HG02973 (cell line): ENCODE data around the gene MTERF1.
A peak's percentile ranks its signal among the peaks of the same experiment; 100 is the strongest.
"Not testable (repeated sequence)": the region's sequence is repeated elsewhere in the genome, so short reads cannot be mapped to it uniquely, and the experiment has no call there.

Experiments
- ATAC-seq: cut with Tn5 transposase; IDR thresholded peaks from one replicate; pipeline ENCODE4 v1.9.1; 2021; ENCODE audit warnings: moderate library complexity; ENCODE audit not compliant: unreplicated experiment

The MTERF1 gene

DNA sequence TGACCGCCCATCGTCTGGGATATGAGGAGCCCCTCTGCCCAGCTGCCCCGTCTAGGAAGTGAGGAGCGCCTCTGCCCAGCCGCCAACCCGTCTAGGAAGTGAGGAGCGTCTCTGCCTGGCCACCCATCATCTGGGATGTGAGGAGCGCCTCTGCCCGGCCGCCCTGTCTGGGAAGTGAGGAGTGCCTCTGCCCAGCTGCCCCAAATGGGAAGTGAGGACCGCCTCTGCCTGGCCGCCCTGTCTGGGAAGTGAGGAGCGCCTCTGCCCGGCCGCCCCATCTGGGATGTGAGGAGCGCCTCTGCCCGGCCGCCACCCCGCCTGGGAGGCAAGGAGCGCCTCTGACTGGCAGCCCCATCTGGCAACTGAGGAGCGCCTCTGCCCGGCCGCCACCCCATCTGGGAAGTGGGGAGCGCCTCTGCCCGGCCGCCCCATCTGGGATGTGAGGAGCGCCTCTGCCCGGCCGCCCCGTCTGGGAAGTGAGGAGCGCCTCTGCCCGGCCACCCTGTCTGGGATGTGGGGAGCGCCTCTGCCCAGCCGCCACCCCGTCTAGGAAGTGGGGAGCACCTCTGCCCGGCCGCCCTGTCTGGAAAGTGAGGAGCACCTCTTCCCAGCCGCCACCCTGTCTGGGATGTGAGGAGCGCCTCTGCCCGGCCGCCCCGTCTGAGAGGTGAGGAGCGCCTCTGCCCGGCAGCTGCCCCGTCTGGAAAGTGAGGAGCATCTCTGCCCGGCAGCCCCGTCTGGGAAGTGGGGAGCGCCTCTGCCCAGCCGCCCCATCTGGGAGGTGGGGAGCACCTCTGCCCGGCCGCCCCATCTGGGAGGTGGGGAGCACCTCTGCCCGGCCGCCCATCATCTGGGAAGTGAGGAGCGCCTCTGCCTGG, 7.1 kb upstream of the MTERF1 start:
- not testable (repeated sequence) for ATAC-seq

DNA sequence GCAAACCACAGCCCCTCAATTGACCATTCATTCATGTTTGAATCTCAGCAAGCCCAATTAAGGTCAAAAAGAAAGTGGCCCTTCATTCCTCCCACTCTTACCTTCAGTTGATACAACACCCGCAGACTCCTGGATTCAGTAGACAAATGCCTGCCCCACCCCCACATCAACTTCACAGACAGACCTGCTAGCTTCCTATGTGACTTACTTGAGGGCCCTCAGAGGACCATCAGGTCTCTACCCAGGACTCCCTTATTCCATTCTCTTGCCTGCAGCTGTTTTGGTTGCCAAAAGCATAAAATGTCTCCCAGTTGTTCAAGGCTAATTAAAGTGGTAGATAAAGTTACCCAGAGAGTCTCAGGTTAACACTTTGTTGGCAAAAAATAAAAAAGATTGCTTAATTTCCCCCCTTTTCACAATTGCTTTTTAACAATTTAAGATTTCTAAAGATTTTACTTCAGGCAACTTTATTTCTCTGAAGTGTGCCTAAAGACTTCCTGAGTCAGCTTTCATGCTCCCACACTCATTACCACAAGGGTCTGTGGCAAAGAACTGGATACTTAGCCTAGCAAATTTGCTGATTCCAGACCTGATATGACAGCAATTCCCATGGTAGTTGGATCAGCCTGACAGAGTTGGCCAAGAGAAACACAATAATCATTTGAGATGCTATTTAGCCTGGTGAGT, 3.3 kb upstream of the MTERF1 start:
- no peak for ATAC-seq

DNA sequence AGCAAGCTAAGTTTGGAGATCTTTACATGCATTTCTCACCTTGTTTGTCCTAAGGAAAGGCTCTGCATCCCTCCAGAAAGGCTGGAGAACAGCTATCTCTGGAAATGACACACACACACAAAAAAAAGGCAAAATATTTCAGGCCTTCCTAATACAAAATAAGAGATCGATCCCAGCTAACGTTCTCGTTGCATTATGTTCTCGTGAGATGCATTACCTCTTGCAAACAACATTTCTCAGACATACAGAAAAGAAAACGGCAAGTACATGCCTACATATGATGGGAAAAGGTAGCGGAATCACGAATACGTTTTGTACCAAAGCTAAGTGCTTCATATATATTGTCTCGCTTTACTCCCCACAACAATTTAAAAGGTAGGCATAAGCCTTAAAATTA, 488 bp downstream of the MTERF1 start:
- peak; percentile 10 for ATAC-seq

DNA sequence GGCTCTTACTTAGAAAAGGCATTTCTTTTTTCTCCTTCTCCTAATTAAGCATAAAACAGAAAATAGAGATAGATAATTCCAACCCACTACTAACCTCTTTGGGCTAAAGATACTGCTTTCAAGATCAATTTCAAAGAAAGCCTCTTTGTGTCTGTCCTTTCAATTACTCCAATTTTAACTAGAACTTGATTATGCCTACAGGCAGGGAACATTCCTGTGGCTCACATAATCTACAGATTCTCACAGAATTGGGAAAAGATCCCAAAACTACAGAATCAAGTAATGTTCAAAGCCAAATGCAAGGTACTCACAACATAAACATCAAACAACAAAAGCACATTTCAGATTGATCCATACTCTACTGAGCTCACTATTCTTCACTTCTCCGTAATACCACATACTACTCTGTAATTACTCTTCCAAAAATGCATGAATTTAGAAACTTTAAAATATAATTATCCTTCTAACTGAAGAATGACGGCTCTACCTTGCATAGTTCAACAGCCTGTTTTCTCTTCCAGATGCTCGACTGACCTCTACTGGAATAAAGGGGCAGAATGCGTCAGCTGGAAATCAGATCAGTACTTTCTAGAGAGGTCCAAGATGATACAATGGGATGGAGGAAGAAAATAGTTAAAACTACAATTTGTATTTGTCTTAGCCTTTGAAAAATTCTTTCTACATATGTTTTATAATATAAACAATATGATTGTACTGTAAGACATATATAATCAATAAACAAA, 3.9 kb downstream of the MTERF1 start:
- no peak for ATAC-seq

DNA sequence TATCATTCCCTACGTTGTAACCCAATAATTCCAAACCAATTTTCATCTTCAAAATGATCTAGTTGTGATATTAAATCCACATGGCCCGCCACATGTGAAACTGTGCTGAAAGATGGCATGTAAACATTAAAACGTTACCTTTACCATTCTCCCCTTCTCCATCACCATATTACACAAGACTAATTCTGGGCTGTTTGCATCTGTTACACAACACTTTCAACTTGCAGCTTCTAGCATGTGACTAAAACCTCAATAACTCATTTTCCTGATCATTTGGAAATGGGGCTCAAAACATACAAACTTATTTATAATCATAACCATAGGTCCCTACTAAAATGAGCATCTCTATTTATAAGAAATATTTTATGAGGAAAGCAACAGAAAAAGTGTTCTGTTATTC, 4.7 kb downstream of the MTERF1 start:
- no peak for ATAC-seq

DNA sequence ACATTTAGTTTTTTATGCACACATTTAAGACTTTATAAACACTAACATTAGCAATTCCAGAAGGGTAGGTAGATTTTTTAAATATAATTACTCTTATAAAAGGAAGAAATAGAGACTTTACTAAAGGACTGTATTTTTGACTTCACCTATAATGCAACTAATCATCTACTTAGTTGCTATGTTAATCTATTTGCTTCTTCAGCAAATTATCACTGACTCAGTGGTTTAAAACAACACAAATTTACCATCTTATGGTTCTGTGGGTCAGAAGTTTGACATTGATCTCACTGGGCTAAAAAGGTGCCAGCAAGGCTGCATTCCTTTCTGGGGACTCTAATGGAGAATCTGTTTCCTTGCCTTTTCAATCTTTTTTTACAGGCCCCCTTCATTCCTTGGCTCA, 7.6 kb downstream of the MTERF1 start:
- ATAC-seq, result no peak

DNA sequence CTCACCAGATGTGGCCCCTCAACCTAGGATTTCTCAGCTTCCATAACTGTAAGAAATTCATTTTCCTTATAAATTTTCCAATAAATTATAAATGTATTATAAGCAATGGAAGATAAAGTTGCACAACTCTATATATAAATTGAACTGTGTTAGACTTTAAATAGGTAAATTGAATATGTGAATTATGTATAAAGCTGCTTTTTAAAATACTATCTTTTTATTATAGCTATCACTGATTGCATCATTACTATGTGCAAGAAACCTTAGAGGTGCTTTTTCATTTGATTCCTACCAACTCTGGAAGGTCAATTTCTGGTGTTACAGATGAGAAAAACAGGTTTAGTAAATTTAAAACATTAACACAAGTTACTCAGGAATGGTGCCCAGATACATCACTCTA, 8.4 kb downstream of the MTERF1 start:
- no peak for ATAC-seq

DNA sequence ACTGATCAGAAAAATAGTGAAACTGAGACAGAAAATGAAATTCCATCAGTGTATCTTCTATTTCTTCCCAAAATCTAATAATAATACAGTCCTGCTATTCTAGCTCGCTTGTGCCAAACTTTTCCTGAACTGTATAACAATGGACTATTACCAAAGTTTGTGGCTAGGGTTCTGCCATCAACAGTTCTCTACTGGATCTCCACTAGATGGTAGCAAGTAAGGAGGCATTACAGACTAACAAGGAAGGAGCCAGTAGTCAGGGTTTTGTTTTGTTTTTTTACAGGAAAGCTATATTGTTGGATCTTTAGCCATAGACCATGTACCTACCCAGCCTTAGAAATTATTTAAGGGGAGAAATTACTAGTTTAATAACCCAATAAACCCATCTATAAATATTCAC, 10.8 kb downstream of the MTERF1 start:
- no peak for ATAC-seq

DNA sequence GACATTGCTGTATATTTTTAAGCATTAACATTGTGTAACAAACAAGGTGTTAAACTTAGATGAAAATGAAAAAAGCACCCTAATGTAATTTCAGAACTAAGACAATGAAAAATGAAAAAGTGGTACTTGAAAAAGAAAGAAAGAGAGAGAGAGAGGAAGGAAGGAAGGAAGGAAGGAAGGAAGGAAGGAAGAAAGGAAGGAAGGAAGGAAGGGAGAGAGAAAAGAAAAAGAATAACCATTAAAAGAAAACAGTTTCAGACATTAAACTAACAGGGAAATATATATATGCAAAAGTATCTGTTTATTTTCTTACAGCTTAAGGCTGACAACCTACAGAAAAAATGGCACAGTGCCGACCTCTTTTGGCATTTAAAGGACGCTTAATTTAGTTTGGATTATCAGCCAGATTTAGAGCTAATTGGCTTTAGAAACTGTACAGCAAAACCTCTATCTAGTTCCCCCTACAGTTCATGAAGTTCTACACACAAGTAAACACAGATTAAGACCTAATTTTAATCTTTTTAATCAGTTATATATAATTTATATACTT, 13.8 kb downstream of the MTERF1 start:
- ATAC-seq, result no peak

DNA sequence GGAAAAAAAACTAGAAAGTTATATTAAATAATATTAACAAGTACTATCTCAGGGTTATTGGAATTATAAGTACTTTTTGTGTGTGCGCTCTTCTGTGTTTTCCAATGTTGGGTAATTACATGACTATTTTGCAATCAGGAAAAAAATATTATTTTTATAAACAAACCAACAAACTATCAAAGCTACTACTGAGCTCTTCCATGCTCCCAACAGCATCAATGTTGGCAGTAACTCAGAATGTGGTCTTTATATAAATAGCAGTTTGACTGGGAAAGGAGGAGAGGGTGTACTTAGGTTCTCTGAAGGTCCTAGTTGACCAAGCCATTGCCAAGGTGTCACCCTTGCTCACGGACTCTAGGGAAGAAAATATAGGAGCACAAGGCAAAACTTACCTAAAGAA, 15.0 kb downstream of the MTERF1 start:
- ATAC-seq, result no peak

DNA sequence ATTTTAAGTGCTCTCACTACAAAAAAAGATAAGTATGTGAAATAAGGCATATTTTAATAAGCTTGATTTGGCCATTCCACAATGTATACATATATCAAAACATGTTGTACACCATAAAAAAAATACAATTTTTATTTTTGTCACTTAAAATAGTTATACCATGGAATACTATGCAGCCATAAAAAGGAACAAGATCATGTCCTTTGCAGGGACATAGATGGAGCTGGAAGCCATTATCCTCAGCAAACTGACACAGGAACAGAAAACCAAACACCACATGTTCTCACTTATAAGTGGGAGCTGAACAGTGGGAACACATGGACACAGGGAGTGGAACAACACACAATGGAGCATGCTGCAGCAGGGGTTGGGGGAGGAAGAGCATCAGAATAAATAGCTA, 15.9 kb downstream of the MTERF1 start:
- ATAC-seq, result not testable (repeated sequence)

DNA sequence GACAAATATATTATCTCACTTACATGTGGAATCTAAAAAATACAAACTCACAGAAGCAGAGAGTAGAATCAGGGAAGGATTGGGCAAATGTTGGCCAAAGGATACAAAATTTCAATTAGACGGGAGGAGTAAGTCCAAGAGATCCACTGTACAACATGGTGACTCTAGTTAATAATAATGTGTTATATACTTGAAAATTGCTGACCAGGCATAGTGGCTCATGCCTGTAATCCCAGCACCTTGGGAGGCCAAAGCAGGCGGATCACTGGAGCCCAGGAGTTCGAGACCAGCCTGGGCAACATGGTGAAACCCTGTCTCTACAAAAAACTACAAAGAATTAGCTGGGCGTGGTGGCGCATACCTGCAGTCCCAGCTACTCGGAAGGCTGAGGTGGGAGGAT, 16.4 kb downstream of the MTERF1 start:
- no peak for ATAC-seq

DNA sequence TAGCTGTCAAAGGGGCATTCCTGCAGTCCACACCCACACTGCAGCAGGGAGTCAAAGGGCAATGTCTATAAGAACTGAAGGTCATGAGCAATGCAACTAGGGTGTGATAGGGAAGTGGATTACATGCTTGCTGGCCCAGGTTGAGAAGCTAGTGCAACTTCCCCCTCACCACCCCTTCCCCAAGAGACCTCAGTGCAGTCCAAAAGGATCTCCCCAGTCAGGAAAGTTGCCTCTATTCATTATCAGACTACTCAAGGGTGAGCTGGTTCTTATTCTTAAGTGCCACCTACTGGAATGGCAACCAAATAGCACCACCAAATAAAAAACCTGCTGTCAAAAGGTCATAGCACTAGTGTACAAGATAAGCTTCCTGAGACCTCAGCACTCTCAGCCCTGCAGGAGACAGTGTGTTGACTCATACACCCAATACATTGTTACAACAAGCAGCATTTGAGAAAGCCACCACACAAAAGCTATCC, 28.2 kb downstream of the MTERF1 start:
- peak; percentile 74 for ATAC-seq

DNA sequence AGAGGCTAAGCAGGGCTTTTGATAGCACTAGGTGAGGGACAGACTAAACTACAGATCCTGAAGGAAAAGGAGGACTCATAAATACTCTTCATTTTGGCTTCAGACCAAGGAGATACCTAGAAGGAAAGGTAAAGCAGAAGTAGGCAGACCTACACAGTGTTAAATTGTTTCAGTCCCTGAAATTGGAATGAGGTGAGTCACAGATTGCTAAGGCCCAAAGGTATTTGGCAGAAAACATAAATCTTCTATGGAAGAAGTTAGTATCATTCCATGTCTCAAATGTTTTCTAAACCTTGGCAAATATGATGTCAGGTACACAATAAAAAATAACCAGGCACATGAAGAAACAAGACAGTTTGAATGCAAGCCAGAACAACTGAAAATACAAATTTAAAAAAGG, 30.0 kb downstream of the MTERF1 start:
- ATAC-seq, result no peak

DNA sequence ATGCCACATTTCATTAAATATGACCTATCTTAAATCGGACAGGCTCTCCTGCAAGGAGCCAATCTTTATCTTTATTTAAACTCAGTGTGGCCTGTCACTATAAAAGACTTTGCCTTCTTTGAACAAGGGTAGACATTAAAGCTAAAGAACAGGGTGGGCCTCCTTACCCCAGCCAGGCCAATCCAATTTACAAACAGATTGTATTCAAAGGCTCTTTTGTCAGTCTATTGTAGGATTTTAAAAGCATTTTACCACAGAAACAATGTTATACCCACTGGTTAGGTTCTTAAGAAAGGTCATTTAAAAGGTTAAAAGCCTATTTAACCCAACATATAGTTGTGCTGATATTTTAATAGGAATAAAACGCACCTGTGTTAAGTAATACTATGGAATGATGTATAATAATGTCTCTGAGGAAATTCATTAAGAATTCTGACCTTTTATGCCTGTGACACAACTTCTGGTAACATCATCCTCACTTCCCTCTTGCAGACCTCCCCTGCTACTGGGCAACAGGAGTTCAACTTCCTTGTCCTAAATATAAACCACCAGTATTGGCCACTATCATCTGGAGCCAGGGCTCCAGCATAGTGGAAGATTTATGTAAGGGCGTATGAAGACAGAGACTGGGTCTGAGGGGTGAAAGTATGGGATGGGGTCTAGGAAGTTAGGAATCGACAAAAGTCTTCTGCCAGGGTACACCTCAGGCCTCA, 32.5 kb downstream of the MTERF1 start:
- ATAC-seq, result no peak

DNA sequence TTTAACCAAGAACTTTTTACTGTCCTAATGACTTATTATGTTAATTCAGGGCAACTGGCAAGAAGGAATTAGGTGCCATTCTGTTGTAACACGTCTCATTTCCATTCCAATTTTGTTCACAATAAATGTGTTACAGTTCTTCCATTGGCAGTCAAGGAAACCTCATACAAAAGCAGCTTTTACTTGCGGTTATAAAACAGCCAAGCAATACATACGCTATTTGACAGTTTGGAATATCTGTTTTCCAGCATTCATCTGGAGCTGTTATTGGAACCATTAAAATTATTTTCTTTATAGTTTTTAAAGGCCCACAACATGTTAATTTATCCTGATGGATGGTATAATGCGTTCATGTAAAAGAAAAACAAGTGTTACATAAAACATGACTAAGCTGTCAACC, 33.3 kb downstream of the MTERF1 start:
- no peak for ATAC-seq

DNA sequence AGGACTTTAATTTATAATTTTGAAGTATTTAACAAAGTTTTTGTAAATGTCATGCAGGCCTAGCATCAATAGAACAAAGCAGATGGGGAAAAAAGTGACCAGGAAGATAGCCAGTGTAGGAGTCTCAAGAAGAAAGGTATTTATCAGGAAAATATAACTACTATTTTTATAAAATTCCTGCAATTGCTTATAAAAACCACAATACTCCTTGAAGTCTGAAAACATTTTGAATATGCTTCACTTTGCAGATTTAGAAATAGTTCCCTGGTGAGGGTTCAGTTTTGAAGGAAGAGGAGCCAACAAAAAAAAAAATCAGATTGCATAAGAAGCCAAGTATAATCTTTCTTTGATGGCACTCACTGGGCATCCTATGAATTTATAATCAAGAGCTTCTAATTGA, 34.1 kb downstream of the MTERF1 start:
- ATAC-seq, result no peak

DNA sequence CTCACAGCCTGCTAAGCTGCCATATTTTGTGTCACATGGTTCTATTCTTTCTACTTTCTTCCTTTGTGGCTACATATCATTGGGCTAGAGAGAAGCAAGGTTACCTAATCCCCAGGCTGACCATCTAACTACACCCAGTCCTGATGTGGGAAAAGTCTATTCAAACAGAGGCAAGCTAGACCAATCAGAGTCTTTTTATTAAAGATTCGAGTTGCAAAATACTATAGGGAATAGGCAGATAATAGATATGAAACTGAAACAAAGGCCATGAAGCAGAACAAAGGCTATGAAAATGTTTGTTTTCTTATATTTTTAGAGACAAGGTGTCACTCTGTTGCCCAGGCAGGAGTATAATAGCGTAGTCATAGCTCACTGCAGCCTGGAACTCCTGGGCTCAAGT, 36.7 kb downstream of the MTERF1 start:
- peak; percentile 93 for ATAC-seq

DNA sequence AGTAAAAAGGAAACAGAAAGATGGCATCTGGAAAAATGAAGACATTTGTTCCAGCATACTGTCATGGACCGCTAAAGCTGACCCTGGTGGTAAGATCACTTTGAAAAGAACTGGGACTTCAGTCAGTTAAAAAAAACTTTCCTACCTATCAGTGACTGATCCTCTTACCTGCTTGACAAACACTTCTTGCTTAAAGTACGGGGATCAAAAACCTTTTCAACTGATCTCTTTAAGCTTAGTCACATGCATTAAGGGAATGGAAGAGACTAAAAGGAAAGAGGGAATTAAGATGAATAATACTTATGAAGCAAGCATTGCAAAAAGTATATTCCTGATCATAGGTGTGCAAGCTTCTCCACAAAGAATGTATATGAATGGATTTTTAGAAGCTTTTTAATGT, 42.1 kb downstream of the MTERF1 start:
- ATAC-seq, result no peak

DNA sequence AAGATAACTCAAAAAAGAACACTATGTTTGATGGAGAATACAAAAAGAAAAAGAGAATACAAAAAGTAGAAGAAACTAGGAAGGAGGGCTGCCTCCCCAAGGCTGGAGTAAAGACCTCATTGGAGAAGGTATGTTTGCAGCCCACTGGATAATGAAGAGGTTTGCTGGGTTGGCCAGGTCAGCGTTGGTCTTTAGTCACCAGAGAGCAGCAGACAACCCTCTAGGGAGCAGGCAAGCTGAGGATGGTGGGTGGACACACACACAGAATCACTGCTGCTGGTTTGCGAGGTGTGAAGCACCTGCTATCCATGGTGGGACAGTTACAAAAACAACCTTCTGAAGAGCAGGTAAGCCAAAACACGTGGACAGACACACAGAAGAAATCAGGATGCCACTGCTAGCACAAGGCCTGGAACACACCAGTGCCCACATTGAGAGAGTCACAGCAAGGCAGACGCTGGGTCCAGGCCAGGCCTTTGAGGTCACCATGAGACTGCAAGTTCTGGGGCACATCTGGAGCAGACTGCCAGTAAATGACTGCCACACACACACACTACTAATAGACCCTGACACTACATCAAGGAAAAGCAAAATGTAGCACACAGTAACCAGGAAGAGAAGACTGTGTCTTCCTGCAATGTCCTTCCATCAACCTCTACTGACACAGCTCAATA, 43.0 kb downstream of the MTERF1 start:
- ATAC-seq, result no peak
